ENCODE measurements around the gene UVSSA. TPM values are rescaled to one million over a fixed set of nuclear protein-coding genes. Genes with fewer than 3 reads are reported as not detected.
A peak's percentile ranks its signal among the peaks of the same experiment; 100 is the strongest.

Gene UVSSA
- total RNA-seq, 1 experiment from 2014 or later, result 26.3 TPM

GRCh38 chr4:1339489-1339888 lies 7.5 kb upstream of the UVSSA start:
- H3K27ac Mint-ChIP-seq (ENCODE audit: unreplicated experiment), result no peak overlapping the region
- no peaks in the 10 kb centered on the region for H3K9me3 Mint-ChIP-seq (ENCODE audit: unreplicated experiment)
- CTCF ChIA-PET, result no interaction called here
- POLR2A ChIA-PET, result no interaction called here
- H3K4me1 ChIP-seq, result no peaks in the 10 kb centered on the region
- no peaks in the 10 kb centered on the region for H3K9me3 ChIP-seq
- no peaks in the 10 kb centered on the region for H3K27me3 ChIP-seq (replicated peaks; ENCODE audit: control insufficient read depth, insufficient read depth, low read length)
- H3K4me1 Mint-ChIP-seq (ENCODE audit: low read depth, unreplicated experiment), result peaks cover 15% of the 10 kb centered on the region
- intact Hi-C loops (cut with micrococcal nuclease; ENCODE audit: unreplicated experiment), result no loop called here
- TSS peak; percentile 78 for BruUV-seq (replicated peaks)
- H3K36me3 ChIP-seq (ENCODE audit: control insufficient read depth, insufficient read depth, low read length), result peaks cover 6% of the 10 kb centered on the region
- no peak overlapping the region for H3K4me3 ChIP-seq (ENCODE audit: low read depth, low read length)
- no peak for TF ChIP-seq CTCF (IDR thresholded peaks at IDR 0.05; ENCODE audit: insufficient read depth in 1 of 2, low read depth in 1 of 2, low read length in 1 of 2, severe bottlenecking in 1 of 2, unreplicated experiment in 1 of 2)
- DNase-seq, result no peak
- H3K27me3 Mint-ChIP-seq (ENCODE audit: insufficient read depth, unreplicated experiment), result no peaks in the 10 kb centered on the region
- peaks cover 70% of the 10 kb centered on the region for H3K36me3 Mint-ChIP-seq (ENCODE audit: insufficient read depth, unreplicated experiment)
- H3K4me3 Mint-ChIP-seq (ENCODE audit: unreplicated experiment), result no peak overlapping the region

GRCh38 chr4:1340181-1340747 lies 6.7 kb upstream of the UVSSA start:
- ChIA-PET CTCF (no interaction called here), POLR2A (no interaction called here)

GRCh38 chr4:1340861-1341260 lies 6.1 kb upstream of the UVSSA start:
- intact Hi-C loops (cut with micrococcal nuclease; ENCODE audit: unreplicated experiment), result no loop called here
- H3K9me3 ChIP-seq, result no peaks in the 10 kb centered on the region
- BruUV-seq (replicated peaks), result no TSS peak
- no peaks in the 10 kb centered on the region for H3K27me3 ChIP-seq (replicated peaks; ENCODE audit: control insufficient read depth, insufficient read depth, low read length)
- no peak overlapping the region for H3K27ac Mint-ChIP-seq (ENCODE audit: unreplicated experiment)
- no peaks in the 10 kb centered on the region for H3K4me1 ChIP-seq
- H3K27me3 Mint-ChIP-seq (ENCODE audit: insufficient read depth, unreplicated experiment), result no peaks in the 10 kb centered on the region
- H3K9me3 Mint-ChIP-seq (ENCODE audit: unreplicated experiment), result no peaks in the 10 kb centered on the region
- no peak overlapping the region for H3K4me3 Mint-ChIP-seq (ENCODE audit: unreplicated experiment)
- no peak overlapping the region for H3K4me3 ChIP-seq (ENCODE audit: low read depth, low read length)
- POLR2A ChIA-PET, result no interaction called here
- H3K4me1 Mint-ChIP-seq (ENCODE audit: low read depth, unreplicated experiment), result peaks cover 23% of the 10 kb centered on the region
- CTCF ChIA-PET, result no interaction called here
- DNase-seq, result no peak
- peaks cover 5% of the 10 kb centered on the region for H3K36me3 ChIP-seq (ENCODE audit: control insufficient read depth, insufficient read depth, low read length)
- TF ChIP-seq CTCF (IDR thresholded peaks at IDR 0.05; ENCODE audit: insufficient read depth in 1 of 2, low read depth in 1 of 2, low read length in 1 of 2, severe bottlenecking in 1 of 2, unreplicated experiment in 1 of 2), result no peak
- H3K36me3 Mint-ChIP-seq (ENCODE audit: insufficient read depth, unreplicated experiment), result peaks cover 70% of the 10 kb centered on the region

More at GRCh38 chr4:1340181-1340747, 6.7 kb upstream of the UVSSA start:
- Mint-ChIP-seq H3K36me3 (ENCODE audit: insufficient read depth, unreplicated experiment) (peaks cover 70% of the 10 kb centered on the region), H3K27me3 (ENCODE audit: insufficient read depth, unreplicated experiment) (no peaks in the 10 kb centered on the region), H3K27ac (ENCODE audit: unreplicated experiment) (no peak overlapping the region), H3K4me3 (ENCODE audit: unreplicated experiment) (no peak overlapping the region), H3K9me3 (ENCODE audit: unreplicated experiment) (no peaks in the 10 kb centered on the region), H3K4me1 (ENCODE audit: low read depth, unreplicated experiment) (peaks cover 23% of the 10 kb centered on the region)
- Histone ChIP-seq H3K9me3 (no peaks in the 10 kb centered on the region), H3K4me3 (ENCODE audit: low read depth, low read length) (no peak overlapping the region), H3K36me3 (ENCODE audit: control insufficient read depth, insufficient read depth, low read length) (peaks cover 5% of the 10 kb centered on the region), H3K27me3 (replicated peaks; ENCODE audit: control insufficient read depth, insufficient read depth, low read length) (no peaks in the 10 kb centered on the region), H3K4me1 (no peaks in the 10 kb centered on the region)
- intact Hi-C loops (cut with micrococcal nuclease; ENCODE audit: unreplicated experiment), result no loop called here
- no peak for TF ChIP-seq CTCF (IDR thresholded peaks at IDR 0.05; ENCODE audit: insufficient read depth in 1 of 2, low read depth in 1 of 2, low read length in 1 of 2, severe bottlenecking in 1 of 2, unreplicated experiment in 1 of 2)
- BruUV-seq (replicated peaks), result no TSS peak
- DNase-seq, result no peak
